GM18499 (cell line): ENCODE data around the gene MRPL49.
"Not testable (repeated sequence)": the region's sequence is repeated elsewhere in the genome, so short reads cannot be mapped to it uniquely, and the experiment has no call there.

ENCODE experiments used
- ATAC-seq: cut with Tn5 transposase; IDR thresholded peaks from one replicate; pipeline ENCODE4 v1.9.1; 2021; ENCODE audit warnings: moderate number of reproducible peaks; ENCODE audit not compliant: insufficient read depth, unreplicated experiment

The MRPL49 gene

DNA sequence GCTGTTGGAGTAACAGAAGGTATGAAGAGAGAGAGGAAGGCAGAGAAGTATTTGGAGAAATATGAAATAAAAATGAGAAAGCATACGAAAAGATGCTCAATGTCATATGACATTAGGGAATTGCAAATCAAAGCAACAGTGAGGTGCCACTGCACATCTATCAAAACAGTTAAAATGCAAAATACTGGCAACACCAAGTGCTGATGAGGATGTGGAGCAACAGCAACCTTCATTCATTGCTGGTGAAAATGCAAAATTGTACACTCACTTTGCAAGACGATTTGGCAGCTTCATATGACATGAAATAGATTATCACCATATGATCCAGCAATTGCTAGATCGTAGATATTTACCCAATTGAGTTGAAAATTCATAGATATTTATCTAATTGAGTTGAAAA lies 38.5 kb downstream of the MRPL49 start:
- no peak for ATAC-seq

DNA sequence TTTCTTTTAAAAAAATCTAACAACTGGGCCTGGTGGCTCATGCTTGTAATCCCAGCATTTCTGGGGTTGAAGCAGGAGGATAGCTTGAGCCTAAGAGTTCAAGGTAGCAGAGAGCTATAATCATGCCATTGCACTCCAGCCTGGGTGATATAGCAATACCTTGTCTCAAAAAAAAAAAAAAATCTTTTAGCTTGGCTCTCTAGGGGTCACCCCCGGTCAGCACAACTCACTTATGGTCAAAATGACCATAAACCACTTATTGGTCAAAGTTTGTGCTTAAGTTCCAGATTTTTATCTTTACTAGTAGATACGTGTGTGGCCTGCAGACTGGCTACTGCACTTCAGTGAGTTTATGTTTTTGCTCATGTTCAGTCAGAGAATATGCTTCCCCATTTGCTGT lies 41.6 kb downstream of the MRPL49 start:
- ATAC-seq: no peak

- no peak for ATAC-seq
Observed at GRCh38 chr11:65165410-65166317, 43.5 kb downstream of the MRPL49 start.

- ATAC-seq: no peak
Observed at GRCh38 chr11:65166893-65167292, 44.8 kb downstream of the MRPL49 start.

DNA sequence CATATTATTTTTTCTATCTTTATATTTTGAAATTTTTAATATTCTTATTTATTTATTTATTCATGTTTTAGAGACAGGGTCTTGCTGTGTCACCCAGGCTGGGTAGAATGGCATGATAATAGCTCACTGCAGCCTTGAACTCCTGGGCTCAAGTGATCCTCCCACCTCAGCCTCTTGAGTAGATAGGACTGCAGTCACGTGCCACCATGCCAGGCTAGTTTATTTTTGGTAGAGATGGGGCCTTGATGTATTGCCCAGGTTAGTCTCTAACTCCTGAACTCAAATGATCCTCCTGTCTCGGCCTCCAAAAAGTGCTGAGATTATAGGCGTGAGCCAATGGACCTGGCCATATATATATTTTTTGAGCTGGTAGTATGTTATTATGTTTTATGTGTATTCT lies 45.5 kb downstream of the MRPL49 start:
- no peak for ATAC-seq

DNA sequence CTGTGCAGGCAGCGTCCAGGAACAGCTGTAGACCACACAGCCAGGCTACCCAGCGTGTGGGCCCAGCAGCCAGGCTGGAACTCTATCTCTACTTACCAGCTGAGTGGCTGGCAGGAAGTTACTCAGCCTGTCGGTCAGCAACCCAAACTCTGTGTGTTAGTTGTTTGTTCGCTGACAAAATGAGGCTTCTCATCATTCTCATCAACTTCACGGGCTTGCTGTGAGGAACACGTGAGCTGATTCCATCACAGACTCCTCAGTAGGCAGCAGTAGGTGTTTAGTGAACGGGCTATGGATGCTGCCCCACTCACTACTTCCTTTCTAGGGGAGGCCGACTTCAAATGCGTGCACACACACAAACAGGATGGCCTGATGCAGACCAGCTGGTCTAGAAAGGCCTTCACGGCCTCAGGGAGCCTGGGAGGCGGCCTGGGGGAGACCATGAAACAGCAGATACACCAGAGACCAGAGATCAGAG lies 47.1 kb downstream of the MRPL49 start:
- ATAC-seq: no peak

DNA sequence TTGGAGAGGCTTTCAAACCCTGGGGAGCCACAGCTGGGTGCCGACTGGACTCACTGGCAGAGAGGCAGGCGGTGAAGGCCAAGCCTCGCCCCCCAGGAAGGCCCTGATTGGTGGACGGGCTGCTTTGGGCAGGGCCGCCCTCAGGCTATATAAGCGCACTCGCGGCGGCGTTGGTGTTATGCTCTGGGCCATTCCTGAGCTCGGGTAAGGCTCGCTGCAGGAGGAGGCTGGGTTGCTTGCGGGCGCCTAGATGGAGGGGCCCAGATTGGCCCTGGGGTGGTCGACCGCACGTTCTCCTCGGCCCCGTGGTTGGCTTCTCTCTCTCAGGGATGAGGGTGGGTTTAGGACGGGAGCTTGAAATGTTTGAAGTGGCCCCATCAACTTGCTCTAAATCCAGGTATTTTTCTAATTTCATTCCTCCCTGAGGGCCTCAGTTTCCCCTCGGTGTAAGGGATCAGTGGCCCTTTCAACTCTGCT lies 48.0 kb downstream of the MRPL49 start, which contains the start of gene SPDYC:
Gene SPDYC (plus strand): TSS at position 176 of the 477 bp plus-strand sequence. CDS start 1,125 bp downstream, outside the sequence.
- ATAC-seq: no peak

DNA sequence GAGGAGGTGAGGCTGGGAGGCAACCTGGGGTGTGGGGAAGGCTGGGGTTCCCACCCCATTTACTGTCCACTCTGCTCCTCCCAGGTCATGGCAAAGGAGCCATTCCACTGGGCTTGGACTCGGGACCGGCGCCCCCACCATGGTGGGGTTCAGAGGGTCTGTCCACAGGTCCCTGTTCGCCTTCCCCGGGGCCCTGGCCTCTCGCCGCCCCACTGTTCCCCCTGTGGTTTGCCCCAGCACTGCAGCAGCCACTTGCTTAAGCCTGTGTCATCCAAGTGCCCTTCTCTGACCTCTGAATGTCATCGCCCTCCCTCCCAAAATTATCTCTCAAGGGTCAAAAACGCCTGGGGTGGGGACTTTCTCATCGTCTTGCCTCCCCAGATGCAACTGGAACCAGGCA lies 50.5 kb downstream of the MRPL49 start:
- ATAC-seq: no peak

DNA sequence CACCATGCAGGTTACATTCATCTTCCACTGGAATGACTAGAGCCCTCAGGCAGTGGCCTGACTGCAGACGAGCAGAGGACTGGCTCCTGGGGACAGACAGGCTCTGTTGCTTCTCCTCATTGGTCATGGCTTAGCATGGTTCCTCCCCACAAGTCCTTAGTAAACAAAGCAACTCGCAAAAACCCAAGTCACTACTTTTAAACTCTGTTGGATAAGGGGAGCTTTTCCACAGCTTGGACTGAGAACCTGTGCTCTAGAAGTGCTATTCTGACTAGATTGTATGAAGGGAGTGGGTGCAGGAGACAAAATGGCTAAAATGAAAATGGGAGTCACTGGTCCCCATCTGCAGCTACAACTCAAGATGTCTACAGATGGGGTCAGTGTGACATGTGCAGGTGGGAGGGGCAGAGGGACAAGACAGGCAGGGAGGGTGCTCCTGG lies 52.5 kb downstream of the MRPL49 start:
- ATAC-seq: not testable (repeated sequence)
